HG02678 (cell line): ENCODE measurements around the gene HK1.
"Not testable (repeated sequence)": the region's sequence is repeated elsewhere in the genome, so short reads cannot be mapped to it uniquely, and the experiment has no call there.

Source experiments
- ATAC-seq: cut with Tn5 transposase; IDR thresholded peaks from one replicate; pipeline ENCODE4 v1.9.1; 2021; ENCODE audit warnings: mild to moderate bottlenecking, moderate library complexity; ENCODE audit not compliant: unreplicated experiment

HK1 gene

DNA sequence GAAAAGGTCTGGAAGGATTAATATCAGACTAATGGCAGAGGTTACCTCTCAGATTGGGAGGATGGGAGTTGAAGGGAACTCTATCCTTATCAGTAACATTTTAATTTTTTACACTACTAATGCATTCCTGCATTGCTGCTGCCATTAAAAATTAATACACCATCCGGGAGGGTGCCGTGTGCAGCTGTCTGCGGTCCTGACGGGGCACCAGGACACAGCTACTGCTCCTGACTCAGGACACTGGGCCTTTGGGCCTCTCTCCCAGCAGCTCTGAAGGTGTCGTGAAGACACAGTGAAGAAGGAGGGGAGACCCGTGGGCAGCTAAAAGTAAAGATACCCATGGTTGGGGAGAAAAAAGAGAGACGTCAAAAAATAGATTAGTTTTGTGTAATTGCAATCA is 23.4 kb upstream of the HK1 start:
- ATAC-seq: no peak

DNA sequence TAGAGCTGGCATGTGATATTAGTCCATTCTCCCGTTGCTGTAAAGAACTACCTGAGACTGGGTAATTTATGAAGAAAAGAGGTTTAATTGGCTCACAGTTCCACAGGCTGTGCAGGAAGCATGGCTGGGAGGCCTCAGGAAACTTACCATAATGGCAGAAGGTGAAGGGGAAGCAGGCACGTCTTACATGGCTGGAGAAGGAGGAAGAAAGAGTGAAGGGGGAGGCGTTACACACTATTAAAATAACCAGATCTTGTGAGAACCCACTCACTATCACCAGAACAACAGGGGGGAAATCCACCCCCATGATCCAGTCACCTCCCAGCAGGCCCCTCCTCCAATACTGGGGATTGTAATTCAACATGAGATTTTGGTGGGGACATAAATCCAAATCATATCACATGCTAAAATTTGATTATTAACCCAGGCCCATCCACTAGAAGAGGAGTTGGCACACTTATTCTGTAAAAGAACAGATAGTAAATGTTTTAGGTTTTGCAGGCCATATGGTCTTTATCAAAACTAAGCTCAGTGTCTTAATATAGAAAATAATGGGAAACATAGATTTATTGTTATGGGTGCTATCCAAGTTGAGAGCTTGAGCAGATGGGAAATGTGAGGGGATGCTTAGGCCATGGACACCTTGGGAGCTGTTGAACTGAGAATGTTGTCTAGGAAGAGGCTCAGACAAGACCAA is 18.6 kb upstream of the HK1 start:
- no peak for ATAC-seq

DNA sequence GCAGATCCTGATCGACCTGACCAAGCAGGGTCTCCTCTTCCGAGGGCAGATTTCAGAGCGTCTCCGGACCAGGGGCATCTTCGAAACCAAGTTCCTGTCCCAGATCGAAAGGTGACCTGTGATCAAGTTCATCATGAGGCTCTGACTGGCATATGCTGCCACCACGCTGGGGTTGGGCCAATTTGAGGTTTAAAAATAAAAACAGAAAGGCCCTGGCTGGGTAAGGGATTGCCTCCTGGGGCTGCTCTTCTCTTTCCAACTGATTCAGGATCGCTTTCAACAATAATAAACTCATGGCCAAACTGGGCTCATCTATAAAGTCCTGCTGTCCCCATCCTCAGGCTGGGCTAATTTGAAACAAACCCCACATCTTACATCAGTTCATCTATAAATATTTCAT is 17.1 kb upstream of the HK1 start:
- no peak for ATAC-seq

DNA sequence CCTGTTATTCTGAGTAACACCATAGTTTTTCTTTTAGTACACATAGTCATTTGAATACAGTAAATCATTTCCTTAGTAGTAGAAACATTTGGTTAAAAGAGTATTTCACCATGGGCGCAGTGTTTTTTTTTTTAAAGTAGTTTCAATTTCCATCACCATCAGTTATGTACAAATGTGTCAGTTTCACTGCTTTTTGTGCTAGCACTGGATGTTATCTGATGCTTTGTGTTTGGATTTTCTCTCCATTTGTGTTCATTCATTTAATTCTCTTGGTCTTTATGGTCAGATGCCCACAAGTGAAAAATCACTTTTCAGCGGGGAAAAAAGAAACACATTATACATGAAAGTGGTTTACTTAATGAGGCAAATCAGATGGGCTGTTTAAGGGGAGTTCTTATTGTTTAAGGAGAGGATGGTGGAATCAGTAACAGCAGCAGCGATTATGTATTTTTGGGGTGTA is 16.0 kb upstream of the HK1 start:
- ATAC-seq: no peak

DNA sequence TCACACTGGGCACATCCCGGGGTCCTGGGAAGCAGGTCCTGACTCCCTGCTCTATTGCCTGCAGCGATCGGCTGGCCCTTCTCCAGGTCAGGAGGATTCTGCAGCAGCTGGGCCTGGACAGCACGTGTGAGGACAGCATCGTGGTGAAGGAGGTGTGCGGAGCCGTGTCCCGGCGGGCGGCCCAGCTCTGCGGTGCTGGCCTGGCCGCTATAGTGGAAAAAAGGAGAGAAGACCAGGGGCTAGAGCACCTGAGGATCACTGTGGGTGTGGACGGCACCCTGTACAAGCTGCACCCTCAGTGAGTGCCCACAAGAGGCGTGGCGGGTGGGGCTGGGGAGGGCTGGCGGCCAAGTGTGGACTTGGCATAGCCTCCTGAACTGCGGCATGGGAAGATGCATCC is 12.8 kb upstream of the HK1 start:
- ATAC-seq: no peak

DNA sequence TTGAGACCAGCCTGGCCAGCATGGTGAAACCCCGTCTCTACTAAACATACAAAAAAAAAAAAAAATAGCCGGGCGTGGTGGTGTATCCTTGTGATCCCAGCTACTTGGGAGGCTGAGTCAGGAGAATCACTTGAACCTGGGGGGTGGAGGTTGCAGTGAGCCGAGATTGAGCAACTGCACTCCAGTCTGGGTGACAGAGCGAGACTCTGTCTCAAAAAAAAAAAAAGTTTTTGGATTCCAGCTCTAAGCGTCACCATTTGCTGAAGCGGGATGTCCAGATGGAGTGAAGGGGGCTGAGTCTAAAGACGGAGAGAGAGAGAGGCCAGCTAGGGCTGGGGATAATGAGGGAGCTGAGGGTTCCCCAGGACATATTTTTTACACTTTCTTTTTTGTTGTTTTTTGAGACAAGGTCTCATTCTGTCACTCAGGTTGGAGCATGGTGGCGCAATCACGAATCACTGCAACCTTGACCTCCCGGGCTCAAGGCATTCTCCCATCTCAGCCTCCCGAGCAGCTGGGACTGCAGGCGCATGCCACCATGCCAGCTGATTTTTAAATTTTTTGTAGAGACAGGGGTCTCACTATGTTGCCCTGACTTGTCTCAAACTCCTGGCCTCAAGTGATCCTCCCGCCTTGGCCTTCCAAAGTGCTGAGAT is 9.4 kb upstream of the HK1 start:
- no peak for ATAC-seq

DNA sequence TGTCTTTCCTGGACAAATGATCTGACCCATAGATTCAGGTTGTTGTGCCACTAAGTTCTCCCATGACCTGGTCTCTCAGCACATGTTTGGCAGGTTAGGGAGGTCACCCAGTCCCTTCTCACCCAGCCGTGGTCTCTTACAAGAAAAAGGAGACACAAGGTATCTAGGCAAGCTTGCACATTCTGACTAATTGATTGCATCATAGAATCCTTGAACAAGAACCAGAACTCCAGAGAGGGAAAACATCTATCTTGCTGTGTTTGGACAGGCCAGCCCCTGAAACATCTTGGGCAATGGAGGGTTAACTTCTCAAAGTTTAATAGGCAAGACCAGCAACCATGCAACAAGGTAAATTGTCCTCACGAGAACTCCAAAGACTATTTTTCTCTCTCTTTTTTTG is 8.5 kb upstream of the HK1 start:
- no peak for ATAC-seq

DNA sequence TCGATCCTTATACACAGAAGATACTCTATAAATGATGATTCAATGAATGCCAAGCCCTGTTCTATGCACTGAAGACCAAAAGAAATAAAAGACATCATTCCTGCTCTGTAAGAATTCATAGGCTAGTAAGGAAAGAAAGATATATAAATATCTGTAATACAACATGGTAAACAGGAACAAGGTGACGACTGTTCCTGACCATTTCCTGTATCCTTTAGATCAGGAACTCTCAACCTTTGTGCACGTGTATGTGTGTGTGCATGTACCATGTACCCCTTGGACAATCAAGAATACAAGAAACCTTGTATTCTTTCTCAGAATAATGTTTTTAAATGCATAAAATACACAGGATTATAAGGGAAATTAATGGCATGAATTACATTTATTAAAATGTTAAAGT is 7.3 kb upstream of the HK1 start:
- ATAC-seq: no peak

DNA sequence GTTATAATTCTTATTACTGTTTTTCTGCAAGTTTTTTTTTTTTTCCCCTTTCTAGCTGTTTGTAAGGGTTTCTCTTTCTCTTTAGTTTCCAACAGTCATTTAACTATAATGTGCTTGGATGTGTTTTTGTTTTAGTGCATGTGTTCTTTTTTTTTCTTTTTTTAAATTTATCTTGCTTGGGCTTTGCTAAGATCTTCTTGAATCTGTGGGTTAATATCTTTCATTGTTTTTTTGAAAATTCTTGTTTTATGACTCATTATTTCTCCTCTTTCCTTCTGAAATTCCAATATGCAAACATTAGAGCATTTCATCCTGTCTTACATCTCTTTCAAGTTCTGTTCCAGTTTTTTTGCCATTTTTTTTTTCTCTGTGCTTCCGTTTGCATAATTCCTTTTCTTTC is 5.7 kb upstream of the HK1 start:
- ATAC-seq: no peak

DNA sequence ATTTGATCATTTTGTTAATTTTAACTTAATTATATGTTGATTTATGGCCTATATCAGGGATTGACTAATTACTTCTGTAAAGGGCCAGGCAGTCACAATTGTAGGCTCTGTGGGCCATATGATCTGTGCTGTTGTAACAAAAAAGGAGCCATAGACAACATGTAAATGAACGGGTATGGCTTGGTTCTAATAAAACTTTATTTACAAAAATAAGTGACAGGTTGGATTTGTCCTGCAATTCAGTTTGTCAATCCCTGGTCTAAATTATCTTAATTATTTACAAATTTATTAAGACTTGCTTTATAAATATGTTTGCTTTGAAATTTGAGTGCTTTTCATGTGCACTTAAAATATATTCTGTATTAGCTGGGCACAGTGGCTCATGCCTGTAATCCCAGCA is 2.9 kb upstream of the HK1 start:
- no peak for ATAC-seq

DNA sequence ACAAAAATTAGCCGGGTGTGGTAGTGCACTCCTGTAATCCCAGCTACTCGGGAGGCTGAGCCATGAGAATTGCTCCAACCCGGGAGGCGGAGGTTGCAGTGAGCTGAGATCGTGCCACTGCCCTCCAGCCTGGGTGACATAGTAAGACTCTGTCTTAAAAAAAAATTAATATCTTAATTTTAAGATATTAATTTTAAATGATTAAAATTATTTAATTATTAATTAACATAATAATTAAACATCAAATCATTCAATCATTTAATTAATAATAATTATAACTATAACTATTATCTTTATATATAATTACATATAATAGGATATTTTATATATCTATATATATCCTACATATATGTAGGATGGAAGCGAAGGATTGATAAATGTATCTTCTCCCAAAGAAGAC is 1.8 kb upstream of the HK1 start:
- no peak for ATAC-seq

DNA sequence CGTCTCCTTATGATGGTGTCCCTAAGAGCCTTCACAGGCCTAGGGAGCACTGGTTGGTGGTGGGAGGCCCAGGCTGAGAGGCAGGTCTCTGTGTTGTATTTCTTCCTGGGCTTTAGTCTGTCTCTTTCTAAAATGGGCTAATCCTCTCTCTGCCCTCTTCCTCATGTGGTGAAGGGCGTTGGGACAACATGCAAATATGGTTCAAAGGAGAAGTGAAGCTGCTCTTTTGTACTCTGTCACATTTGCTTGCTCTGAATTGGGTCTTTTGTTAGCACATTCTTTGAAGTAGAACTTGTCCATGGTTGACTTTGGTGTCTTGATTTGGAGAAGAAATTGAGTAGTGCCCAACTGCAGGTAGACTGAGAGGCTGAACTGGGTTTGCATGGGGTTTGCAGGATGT is 814 bp downstream of the HK1 start:
- no peak for ATAC-seq

DNA sequence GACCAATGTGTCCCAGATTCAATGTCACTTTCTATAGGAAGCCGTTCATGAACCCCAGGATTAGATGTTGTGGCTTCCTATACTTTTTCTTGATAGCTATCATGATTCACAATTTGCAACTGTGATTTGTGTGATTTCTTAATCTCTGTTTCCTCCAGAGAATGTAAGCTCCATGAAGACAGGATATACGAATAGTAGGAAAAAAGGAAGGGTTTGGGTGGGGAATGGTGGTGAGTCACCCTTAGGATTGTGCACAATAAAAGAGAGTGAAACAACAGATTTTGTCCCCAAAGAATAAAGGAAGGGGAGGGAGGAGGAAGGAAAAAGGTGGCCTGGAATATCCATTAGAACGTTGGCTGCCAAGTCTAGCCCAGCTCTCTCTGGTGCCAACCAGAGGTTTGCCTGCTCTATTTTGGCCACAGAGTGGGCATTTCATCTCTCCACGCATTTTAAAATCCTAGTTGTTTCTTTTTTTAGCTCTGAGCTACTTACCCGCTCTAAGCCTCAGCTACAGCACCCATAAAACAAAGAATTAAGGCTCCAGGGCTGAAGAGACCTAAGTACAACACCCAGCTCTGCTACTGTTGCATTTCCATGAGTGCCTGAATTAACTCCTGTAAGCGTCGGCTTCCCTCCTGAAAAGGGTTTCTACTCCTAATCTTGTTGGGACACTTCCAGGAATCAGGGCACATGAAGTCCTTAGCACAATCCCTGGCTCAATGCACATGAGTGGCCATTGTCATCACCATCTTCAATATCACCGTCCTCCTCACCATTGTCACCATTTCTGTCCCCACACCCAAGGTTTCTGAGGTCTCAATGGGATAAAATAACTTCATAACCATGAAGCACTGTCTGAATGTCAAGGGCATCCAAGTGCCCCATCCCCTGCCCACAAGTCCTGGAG is 3.5 kb downstream of the HK1 start:
- no peak for ATAC-seq

DNA sequence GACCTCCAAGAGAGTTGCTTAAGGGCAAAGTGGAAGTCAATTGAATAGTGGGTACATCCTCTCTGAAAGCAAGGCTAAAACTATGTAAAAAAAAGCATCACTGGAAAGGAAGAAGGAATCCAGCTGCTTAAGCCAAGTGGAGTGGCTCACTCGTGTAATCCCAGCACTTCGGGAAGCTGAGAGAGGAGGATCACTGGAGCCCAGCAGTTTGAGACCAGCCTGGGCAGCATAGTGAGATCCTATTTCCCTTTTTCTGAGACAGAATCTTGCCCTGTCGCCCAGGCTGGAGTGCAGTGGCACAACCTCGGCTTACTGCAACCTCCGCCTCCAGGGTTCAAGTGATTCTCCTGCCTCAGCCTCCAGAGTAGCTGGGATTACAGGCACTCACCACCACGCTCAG is 6.1 kb downstream of the HK1 start:
- ATAC-seq: not testable (repeated sequence)

DNA sequence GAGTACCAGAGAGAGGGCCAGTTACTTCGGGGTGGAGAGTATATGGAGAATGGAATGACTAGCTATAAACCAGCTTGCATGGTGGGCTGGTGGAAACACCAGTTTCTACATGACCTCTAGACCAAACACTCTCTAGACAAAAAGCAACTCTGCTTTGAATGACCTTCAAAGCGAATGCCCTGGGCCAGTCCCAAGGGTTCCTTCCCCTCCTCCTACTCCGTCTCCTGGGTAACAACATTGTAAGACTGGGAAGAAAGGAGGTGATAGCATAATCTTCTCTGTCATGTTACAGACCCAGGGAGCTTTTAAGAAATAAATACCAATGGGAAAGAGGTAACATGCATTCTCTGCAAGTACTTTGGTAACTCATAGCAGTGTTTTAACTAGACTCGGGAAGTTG is 7.4 kb downstream of the HK1 start:
- no peak for ATAC-seq

DNA sequence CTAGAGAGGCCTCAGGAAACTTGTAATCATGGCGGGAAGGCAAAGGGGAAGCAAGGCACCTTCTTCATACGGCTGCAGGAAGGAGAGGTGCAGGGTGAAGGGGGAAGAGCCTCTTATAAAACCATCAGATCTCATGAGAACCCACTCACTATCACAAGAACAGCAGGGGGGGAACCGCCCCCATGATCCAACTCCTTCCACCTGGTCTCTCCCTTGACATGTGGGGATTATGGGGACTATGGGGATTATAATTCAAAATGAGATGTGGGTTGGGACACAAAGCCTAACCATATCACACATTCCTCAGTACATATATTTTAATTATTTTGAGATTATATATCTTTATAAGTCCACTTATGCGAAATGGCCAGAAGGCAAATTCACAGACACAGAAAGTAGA is 8.9 kb downstream of the HK1 start:
- ATAC-seq: no peak

DNA sequence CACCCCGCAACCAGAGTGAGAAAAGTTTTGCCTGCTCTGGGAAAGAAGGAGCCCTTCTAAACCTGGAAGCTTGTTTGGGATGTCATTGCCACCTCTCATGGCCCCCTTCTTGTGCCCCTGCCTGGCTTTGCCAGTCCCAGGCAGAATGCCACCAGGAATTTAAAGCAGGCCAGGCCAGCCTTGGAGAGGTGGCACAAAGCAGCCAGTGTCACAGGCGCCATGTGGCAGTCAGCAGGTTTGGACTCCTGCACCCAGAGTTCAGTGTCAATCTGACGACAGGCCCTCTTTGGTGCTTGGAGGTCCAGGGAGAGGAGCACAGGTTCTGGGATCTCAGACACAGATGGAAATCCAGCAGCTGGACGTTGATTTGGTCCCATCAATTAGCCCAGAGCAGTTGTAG is 12.7 kb downstream of the HK1 start:
- ATAC-seq: no peak

DNA sequence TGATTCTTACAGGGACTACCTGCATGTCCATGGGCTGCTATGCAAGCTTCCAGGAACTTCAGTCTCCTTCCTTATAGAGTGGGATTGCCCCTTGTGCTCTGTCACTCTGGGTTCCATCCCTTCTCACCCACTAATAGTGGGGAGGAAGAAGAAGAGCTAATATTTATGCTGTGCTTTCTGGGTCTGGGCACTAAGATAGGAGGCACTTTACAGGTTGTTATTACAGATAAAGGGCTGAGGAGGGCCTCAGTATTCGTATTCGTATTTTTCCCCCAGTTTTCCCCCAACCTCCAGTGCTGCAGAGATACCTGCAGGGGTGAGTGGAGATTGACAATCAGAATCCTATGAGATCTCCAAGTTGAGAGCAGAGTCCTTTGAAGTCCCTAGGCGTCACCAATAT is 14.2 kb downstream of the HK1 start:
- ATAC-seq: no peak

DNA sequence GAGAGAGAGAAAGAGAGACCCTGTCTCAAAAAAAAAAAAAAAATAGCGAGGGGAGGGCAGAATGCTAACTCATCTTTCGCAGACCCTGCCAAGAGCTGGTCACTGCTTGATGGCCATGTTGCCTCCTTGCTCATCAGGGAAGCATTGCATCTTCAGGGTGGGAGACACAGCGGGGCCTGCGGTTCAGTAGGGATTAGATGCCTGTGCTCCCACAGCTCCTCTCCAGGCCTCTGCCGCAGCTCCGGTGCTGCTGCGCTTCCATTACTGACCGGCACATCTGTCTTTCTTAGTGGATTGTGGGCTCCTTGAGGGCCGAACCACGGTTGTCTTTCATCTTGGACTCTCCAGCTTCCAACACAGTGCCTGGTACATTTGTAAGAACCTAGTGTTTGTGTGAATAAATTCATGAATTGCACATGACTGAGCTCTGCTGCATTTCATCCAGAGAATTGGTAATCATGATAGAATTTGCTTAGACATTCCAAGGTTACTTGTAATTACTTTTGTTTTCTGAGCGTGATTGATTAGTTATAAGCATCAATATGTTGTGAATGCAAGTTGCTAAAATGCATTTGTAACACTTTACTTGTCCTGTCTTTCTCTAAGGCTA is 16.8 kb downstream of the HK1 start:
- no peak for ATAC-seq

DNA sequence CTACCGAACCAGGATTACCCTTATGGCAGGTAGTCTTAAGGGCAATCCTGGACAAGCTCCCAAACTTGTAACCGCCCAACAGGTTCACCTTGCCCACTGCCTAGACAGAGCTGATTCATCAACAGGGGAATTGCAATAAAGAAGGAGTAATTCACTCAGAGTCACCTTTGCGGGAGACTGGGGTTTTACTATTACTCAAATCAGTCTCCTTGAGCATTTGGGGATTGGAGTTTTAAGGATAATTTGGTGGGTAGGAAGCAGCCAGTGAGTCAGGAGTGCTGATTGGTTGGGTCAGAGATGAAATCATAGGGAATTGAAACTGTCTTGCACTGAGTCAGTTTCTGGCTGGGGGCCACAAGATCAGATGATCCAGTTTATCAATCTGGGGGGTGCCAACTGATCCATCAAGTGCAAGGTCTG is 25.3 kb downstream of the HK1 start:
- no peak for ATAC-seq

DNA sequence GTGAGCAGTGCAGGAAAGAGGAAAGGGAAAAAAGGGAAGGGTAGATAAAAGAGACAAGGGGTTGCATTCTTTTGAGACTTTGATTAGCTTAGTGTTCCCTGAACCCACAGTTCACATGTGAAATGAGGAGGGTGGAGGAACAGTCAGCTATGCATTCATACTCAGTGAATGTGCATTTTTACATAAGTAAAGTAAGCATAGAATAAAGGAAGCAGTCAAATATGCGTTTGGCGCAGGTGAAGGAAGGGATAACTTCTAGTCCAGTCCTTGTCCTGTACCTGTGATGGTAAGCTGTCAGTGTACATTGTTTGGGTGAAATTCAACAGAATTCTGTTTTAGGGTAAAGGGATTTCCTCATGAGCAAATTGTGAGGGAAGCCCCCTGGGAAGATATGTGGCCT is 28.1 kb downstream of the HK1 start:
- ATAC-seq: no peak
